Liver (tissue), 9 donors: Measurements from ENCODE around the gene NCK2. TPM values are rescaled to one million over a fixed set of nuclear protein-coding genes. Genes with fewer than 3 reads are reported as not detected.

Source experiments
- DNase-seq: peaks from one replicate; pipeline ENCODE4 v3.0.0-alpha.2; 2017; ENCODE audit warnings: low spot score
- H3K27ac ChIP-seq, 2 donors: one replicate each; pipeline ENCODE4 v1.7.0; 2013; ENCODE audit warnings: inconsistent platforms in 2 of 2, low read length in 2 of 2, control low read depth in 1 of 2, low read depth in 1 of 2, mild to moderate bottlenecking in 1 of 2
- H3K27me3 ChIP-seq, 4 donors: one replicate each; pipeline versions ENCODE4 v1.6.1 to v1.7.0; 2013; ENCODE audit warnings: low read length in 3 of 4, inconsistent platforms in 1 of 4, mild to moderate bottlenecking in 1 of 4, moderate library complexity in 1 of 4; ENCODE audit not compliant: control insufficient read depth in 4 of 4, insufficient read depth in 4 of 4
- H3K36me3 ChIP-seq, 4 donors: one replicate each; pipeline versions ENCODE4 v1.6.1 to v1.7.0; 2013; ENCODE audit warnings: low read length in 3 of 4, mild to moderate bottlenecking in 3 of 4, low read depth in 1 of 4, moderate library complexity in 1 of 4; ENCODE audit not compliant: control insufficient read depth in 4 of 4, insufficient read depth in 3 of 4
- H3K4me1 ChIP-seq, 4 donors: one replicate each; pipeline versions ENCODE4 v1.6.1 to v1.7.0; 2013; ENCODE audit warnings: low read length in 3 of 4, mild to moderate bottlenecking in 3 of 4, moderate library complexity in 1 of 4; ENCODE audit not compliant: control insufficient read depth in 4 of 4, insufficient read depth in 4 of 4
- H3K4me3 ChIP-seq, 3 donors: one replicate each; pipeline versions ENCODE4 v1.6.1 to v1.7.0; 2013; ENCODE audit warnings: low read length in 3 of 3, control low read depth in 1 of 3, low read depth in 1 of 3, mild to moderate bottlenecking in 1 of 3
- H3K9ac ChIP-seq, 2 donors: one replicate each; pipeline ENCODE4 v1.7.0; 2013; ENCODE audit warnings: low read length in 2 of 2, mild to moderate bottlenecking in 2 of 2, moderate library complexity in 2 of 2, control low read depth in 1 of 2, low read depth in 1 of 2
- H3K9me3 ChIP-seq, 4 donors: one replicate each; pipeline versions ENCODE4 v1.6.1 to v1.7.0; 2013; ENCODE audit warnings: low read length in 3 of 4; ENCODE audit not compliant: control insufficient read depth in 4 of 4
- EGR1 ChIP-seq, 2 donors: IDR thresholded peaks; 2 replicates each; pipeline ENCODE4 v1.6.1; 2016 to 2018; ENCODE audit warnings: antibody characterized with exemption in 2 of 2, low read depth in 2 of 2
- FOXA1 ChIP-seq: IDR thresholded peaks from 2 replicates; pipeline ENCODE4 v1.6.1; 2016; ENCODE audit warnings: antibody characterized with exemption
- FOXA2 ChIP-seq: IDR thresholded peaks from 2 replicates; pipeline ENCODE4 v1.6.1; 2016; ENCODE audit warnings: antibody characterized with exemption
- GABPA ChIP-seq, 2 donors: IDR thresholded peaks in 1 of 2; conservative IDR thresholded peaks in 1 of 2; 2 replicates each; pipeline ENCODE4 v1.6.1; 2016; ENCODE audit warnings: antibody characterized with exemption in 2 of 2, mild to moderate bottlenecking in 1 of 2, moderate library complexity in 1 of 2
- HNF4A ChIP-seq, 2 donors: conservative IDR thresholded peaks; 2 replicates each; pipeline ENCODE4 v1.6.1; 2016; ENCODE audit warnings: antibody characterized with exemption in 2 of 2, mild to moderate bottlenecking in 2 of 2
- HNF4G ChIP-seq: IDR thresholded peaks from 2 replicates; pipeline ENCODE4 v1.6.1; 2016; ENCODE audit warnings: antibody characterized with exemption
- JUND ChIP-seq, 2 donors: IDR thresholded peaks; 2 replicates each; pipeline ENCODE4 v1.6.1; 2016; ENCODE audit warnings: antibody characterized with exemption in 2 of 2
- NR2F2 ChIP-seq: IDR thresholded peaks from 2 replicates; pipeline ENCODE4 v1.6.1; 2016; ENCODE audit warnings: antibody characterized with exemption
- RAD21 ChIP-seq, 2 donors: IDR thresholded peaks; 2 replicates each; pipeline ENCODE4 v1.6.1; 2016; ENCODE audit warnings: antibody characterized with exemption in 2 of 2, mild to moderate bottlenecking in 2 of 2
- RXRA ChIP-seq, 2 donors: IDR thresholded peaks; 2 replicates each; pipeline ENCODE4 v1.6.1; 2017 to 2018; ENCODE audit warnings: antibody characterized with exemption in 2 of 2, mild to moderate bottlenecking in 1 of 2
- SP1 ChIP-seq: IDR thresholded peaks from 2 replicates; pipeline ENCODE4 v1.6.1; 2018; ENCODE audit warnings: antibody characterized with exemption, mild to moderate bottlenecking
- TAF1 ChIP-seq: conservative IDR thresholded peaks from 2 replicates; pipeline ENCODE4 v1.6.1; 2016; ENCODE audit warnings: antibody characterized with exemption, mild to moderate bottlenecking
- YY1 ChIP-seq: IDR thresholded peaks from 2 replicates; pipeline ENCODE4 v1.6.1; 2016; ENCODE audit warnings: antibody characterized with exemption, mild to moderate bottlenecking
- WGBS: extraction: QIAGEN DNeasy Blood & Tissue Kit; methylation state at CpG from one replicate; pipeline ENCODE4 v1.1.7; 2013; 5-methylcytosine and 5-hydroxymethylcytosine counted together
- polyA plus RNA-seq, 2 donors: library from polyadenylated mRNA; stranded (reverse) in 1 of 2; unstranded in 1 of 2; fragments of 200-250 nt in 1 of 2; fragments of >200 nt in 1 of 2; fragmentation: Nextera tagmentation in 1 of 2; extraction: Ambion mirVana in 1 of 2; gene quantifications; one replicate each; pipeline versions ENCODE4 v1.2.1 to v1.2.3, GENCODE V29; 2013 to 2015
- total RNA-seq, 2 donors: library from RNA; depleted of rRNA; stranded (reverse); fragments of >200 nt; gene quantifications; one replicate each; pipeline ENCODE4 v1.2.3, GENCODE V29; 2014
- TF ChIP-seq, protein P1 (sequence below): IDR thresholded peaks from 2 replicates; pipeline ENCODE4 v1.6.1; 2016; ENCODE audit warnings: antibody characterized with exemption, mild to moderate bottlenecking
- TF ChIP-seq, protein P2 (sequence below): fragments of 150-350 bp; IDR thresholded peaks from 2 replicates; pipeline ENCODE4 v1.5.1; 2017; ENCODE audit warnings: improper control_type of control experiment, low read depth, low read length; ENCODE audit not compliant: missing input control
- TF ChIP-seq, protein P3 (sequence below): IDR thresholded peaks from 2 replicates; pipeline ENCODE4 v1.6.1; 2016; ENCODE audit warnings: antibody characterized with exemption
- TF ChIP-seq, protein P4 (sequence below): IDR thresholded peaks from 2 replicates; pipeline ENCODE4 v1.6.1; 2016; ENCODE audit warnings: antibody characterized with exemption
- TF ChIP-seq, protein P5 (sequence below): IDR thresholded peaks from 2 replicates; pipeline ENCODE4 v1.6.1; 2016; ENCODE audit warnings: antibody characterized with exemption
- donor health status: healthy.
- donor health status: healthy.
- donor health status: healthy.
- donor health status: healthy.
- donor health status: healthy.

Gene NCK2
- total and polyA plus RNA-seq, 4 donors = 3.4 to 15.0 (median 10.7) TPM

DNA sequence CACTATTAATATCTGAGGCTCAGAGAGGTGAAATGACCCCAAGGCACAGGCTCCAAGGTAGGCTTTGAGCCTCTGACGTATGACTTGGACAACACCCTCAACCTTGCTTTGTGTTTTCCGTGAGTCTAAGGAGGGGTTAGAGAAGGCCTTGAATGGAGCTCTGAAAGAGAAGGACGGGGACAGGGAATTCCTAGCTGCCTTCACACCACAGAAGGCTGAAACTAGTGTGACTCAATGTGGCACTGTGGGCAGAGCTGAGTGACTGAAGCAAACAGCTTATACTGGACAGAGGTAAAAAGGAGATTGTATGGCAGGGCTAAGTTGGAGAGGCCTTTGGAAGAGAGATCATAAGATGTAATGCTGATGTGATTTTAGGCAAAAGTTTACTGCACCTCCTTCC is 3.5 kb upstream of the NCK2 start:
- 97% methylated on average over 3 of the region's 3 CpGs for WGBS
- TF ChIP-seq HNF4G = no peak
- TF ChIP-seq EGR1 (IDR thresholded peaks at IDR 0.05; ENCODE audit: low read depth in 2 of 2) = no peak
- no peak for TF ChIP-seq SP1
- TF ChIP-seq, protein P1, sequence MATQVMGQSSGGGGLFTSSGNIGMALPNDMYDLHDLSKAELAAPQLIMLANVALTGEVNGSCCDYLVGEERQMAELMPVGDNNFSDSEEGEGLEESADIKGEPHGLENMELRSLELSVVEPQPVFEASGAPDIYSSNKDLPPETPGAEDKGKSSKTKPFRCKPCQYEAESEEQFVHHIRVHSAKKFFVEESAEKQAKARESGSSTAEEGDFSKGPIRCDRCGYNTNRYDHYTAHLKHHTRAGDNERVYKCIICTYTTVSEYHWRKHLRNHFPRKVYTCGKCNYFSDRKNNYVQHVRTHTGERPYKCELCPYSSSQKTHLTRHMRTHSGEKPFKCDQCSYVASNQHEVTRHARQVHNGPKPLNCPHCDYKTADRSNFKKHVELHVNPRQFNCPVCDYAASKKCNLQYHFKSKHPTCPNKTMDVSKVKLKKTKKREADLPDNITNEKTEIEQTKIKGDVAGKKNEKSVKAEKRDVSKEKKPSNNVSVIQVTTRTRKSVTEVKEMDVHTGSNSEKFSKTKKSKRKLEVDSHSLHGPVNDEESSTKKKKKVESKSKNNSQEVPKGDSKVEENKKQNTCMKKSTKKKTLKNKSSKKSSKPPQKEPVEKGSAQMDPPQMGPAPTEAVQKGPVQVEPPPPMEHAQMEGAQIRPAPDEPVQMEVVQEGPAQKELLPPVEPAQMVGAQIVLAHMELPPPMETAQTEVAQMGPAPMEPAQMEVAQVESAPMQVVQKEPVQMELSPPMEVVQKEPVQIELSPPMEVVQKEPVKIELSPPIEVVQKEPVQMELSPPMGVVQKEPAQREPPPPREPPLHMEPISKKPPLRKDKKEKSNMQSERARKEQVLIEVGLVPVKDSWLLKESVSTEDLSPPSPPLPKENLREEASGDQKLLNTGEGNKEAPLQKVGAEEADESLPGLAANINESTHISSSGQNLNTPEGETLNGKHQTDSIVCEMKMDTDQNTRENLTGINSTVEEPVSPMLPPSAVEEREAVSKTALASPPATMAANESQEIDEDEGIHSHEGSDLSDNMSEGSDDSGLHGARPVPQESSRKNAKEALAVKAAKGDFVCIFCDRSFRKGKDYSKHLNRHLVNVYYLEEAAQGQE = no peak
- TF ChIP-seq RAD21 (IDR thresholded peaks at IDR 0.05) = no peak
- TF ChIP-seq FOXA2 = no peak
- TF ChIP-seq, protein P2, sequence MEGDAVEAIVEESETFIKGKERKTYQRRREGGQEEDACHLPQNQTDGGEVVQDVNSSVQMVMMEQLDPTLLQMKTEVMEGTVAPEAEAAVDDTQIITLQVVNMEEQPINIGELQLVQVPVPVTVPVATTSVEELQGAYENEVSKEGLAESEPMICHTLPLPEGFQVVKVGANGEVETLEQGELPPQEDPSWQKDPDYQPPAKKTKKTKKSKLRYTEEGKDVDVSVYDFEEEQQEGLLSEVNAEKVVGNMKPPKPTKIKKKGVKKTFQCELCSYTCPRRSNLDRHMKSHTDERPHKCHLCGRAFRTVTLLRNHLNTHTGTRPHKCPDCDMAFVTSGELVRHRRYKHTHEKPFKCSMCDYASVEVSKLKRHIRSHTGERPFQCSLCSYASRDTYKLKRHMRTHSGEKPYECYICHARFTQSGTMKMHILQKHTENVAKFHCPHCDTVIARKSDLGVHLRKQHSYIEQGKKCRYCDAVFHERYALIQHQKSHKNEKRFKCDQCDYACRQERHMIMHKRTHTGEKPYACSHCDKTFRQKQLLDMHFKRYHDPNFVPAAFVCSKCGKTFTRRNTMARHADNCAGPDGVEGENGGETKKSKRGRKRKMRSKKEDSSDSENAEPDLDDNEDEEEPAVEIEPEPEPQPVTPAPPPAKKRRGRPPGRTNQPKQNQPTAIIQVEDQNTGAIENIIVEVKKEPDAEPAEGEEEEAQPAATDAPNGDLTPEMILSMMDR = no peak
- TF ChIP-seq TAF1 = no peak
- TF ChIP-seq JUND (IDR thresholded peaks at IDR 0.05) = no peak
- TF ChIP-seq FOXA1 = no peak
- TF ChIP-seq, protein P3, sequence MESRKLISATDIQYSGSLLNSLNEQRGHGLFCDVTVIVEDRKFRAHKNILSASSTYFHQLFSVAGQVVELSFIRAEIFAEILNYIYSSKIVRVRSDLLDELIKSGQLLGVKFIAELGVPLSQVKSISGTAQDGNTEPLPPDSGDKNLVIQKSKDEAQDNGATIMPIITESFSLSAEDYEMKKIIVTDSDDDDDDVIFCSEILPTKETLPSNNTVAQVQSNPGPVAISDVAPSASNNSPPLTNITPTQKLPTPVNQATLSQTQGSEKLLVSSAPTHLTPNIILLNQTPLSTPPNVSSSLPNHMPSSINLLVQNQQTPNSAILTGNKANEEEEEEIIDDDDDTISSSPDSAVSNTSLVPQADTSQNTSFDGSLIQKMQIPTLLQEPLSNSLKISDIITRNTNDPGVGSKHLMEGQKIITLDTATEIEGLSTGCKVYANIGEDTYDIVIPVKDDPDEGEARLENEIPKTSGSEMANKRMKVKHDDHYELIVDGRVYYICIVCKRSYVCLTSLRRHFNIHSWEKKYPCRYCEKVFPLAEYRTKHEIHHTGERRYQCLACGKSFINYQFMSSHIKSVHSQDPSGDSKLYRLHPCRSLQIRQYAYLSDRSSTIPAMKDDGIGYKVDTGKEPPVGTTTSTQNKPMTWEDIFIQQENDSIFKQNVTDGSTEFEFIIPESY = no peak
- no peak for TF ChIP-seq GABPA (IDR thresholded peaks at IDR 0.05 in 1 of 2, conservative IDR thresholded peaks at IDR 0.05 in 1 of 2)
- no peak for TF ChIP-seq YY1
- TF ChIP-seq, protein P4, sequence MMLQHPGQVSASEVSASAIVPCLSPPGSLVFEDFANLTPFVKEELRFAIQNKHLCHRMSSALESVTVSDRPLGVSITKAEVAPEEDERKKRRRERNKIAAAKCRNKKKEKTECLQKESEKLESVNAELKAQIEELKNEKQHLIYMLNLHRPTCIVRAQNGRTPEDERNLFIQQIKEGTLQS = no peak
- TF ChIP-seq, protein P5, sequence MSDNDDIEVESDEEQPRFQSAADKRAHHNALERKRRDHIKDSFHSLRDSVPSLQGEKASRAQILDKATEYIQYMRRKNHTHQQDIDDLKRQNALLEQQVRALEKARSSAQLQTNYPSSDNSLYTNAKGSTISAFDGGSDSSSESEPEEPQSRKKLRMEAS = no peak
- TF ChIP-seq NR2F2 = no peak
- no peak for TF ChIP-seq RXRA (IDR thresholded peaks at IDR 0.05)
- no peak for TF ChIP-seq HNF4A (conservative IDR thresholded peaks at IDR 0.05)
- H3K4me3 ChIP-seq = no peak overlapping the region
- no peaks in the 10 kb centered on the region for H3K27me3 ChIP-seq
- H3K27ac ChIP-seq = no peak overlapping the region
- no peak overlapping the region for H3K9ac ChIP-seq
- H3K36me3 ChIP-seq = no peaks in the 10 kb centered on the region
- H3K4me1 ChIP-seq = peaks cover 0 to 14% (median 7%) of the 10 kb centered on the region in 4 donors
- DNase-seq = no peak
- H3K9me3 ChIP-seq = no peaks in the 10 kb centered on the region

DNA sequence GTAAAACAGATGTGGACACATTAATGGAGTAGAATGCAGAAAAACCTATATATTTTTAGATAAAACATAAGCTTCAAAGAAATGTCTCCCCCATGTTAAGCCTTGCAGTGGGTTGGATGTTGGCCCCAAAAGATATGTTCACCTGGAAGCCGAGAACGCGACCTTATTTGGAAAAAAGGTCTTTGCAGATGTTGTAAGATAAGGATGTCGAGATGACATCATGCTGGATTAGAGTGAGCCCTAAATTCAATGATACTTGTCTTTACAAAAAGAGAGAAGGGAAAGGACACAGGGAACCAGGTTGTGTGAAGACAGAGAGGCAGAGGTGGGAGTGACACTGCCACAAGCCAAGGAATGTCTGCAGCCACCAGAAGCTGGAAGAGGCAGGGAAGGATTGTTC is 3.1 kb upstream of the NCK2 start:
- Histone ChIP-seq H3K9ac (no peak overlapping the region), H3K36me3 (no peaks in the 10 kb centered on the region), H3K9me3 (no peaks in the 10 kb centered on the region), H3K27me3 (no peaks in the 10 kb centered on the region), H3K27ac (no peak overlapping the region), H3K4me3 (no peak overlapping the region), H3K4me1 (peaks cover 0 to 16% (median 9%) of the 10 kb centered on the region in 4 donors)
- WGBS = 95% methylated on average over 4 of the region's 4 CpGs
- TF ChIP-seq, protein P1 = no peak
- TF ChIP-seq, protein P3 = no peak
- TF ChIP-seq FOXA1 = no peak
- TF ChIP-seq FOXA2 = no peak
- TF ChIP-seq RXRA (IDR thresholded peaks at IDR 0.05) = no peak
- no peak for TF ChIP-seq SP1
- DNase-seq = no peak
